ENCODE results near the gene PPOX.

- TF ChIP-seq CTCF (IDR thresholded peaks at IDR 0.05): no peak
- no peak for TF ChIP-seq POLR2A (IDR thresholded peaks at IDR 0.05)
These were observed 22.8 kb downstream of the PPOX start for GRCh38 chr1:161189036-161189435.

Data from ovary (tissue), 3 donors.